GM12891 (cell line): ENCODE measurements around the gene KDM3B.

Experiments
- PAX5 ChIP-seq: IDR thresholded peaks from 2 replicates; pipeline ENCODE4 v1.6.1; 2011; ENCODE audit warnings: low read length, moderate library complexity, mild to moderate bottlenecking; ENCODE audit not compliant: insufficient read depth, severe bottlenecking
- POLR2A ChIP-seq: IDR thresholded peaks from 2 replicates; pipeline ENCODE4 v1.6.1; 2011; ENCODE audit warnings: low read depth, low read length, control low read depth
- POLR2AphosphoS5 ChIP-seq: IDR thresholded peaks from 2 replicates; pipeline ENCODE4 v1.6.1; 2011; ENCODE audit warnings: low read depth, low read length, control low read depth
- POU2F2 ChIP-seq: IDR thresholded peaks from 2 replicates; pipeline ENCODE4 v1.6.1; 2011; ENCODE audit warnings: low read depth, mild to moderate bottlenecking, control low read depth, low read length, moderate library complexity
- SPI1 ChIP-seq: IDR thresholded peaks from 2 replicates; pipeline ENCODE4 v1.6.1; 2011; ENCODE audit warnings: low read depth, low read length, control low read depth
- TAF1 ChIP-seq: IDR thresholded peaks from 2 replicates; pipeline ENCODE4 v1.6.1; 2011; ENCODE audit warnings: low read depth, low read length, control low read depth

DNA sequence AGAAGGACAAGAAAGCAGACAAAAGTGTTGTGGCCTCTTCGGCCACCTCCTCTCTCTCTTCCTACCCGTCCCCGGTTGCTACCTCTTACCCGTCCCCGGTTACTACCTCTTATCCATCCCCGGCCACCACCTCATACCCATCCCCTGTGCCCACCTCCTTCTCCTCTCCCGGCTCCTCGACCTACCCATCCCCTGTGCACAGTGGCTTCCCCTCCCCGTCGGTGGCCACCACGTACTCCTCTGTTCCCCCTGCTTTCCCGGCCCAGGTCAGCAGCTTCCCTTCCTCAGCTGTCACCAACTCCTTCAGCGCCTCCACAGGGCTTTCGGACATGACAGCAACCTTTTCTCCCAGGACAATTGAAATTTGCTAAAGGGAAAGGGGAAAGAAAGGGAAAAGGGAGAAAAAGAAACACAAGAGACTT, 115.2 kb downstream of the KDM3B start:
- TF ChIP-seq POLR2A (no peak), POU2F2 (no peak), POLR2AphosphoS5 (no peak), TAF1 (no peak), PAX5 (no peak), SPI1 (no peak)
